Neural progenitor cell (in vitro differentiated cells): ENCODE results near the gene TC2N. TPM values are rescaled to one million over a fixed set of nuclear protein-coding genes. Genes with fewer than 3 reads are reported as not detected.

Experiments used
- DNase-seq: peaks from one replicate; pipeline ENCODE4 v3.0.0-alpha.2; 2016; ENCODE audit warnings: low spot score
- H2AFZ ChIP-seq: fragments of 200-600 bp; sonication (generic); replicated peaks from 2 replicates; pipeline ENCODE4 v1.6.1; 2016; ENCODE audit warnings: antibody characterized with exemption
- H3F3A ChIP-seq: fragments of 200-600 bp; sonication (generic); 2 replicates; pipeline ENCODE4 v1.6.1; 2016; ENCODE audit warnings: antibody characterized with exemption, low read depth
- H3K27ac ChIP-seq: fragments of 200-600 bp; sonication (generic); 2 replicates; pipeline ENCODE4 v1.5.1; 2016; ENCODE audit warnings: mild to moderate bottlenecking
- H3K27me3 ChIP-seq: fragments of 200-600 bp; sonication (generic); 2 replicates; pipeline ENCODE4 v1.6.1; 2016; ENCODE audit warnings: mild to moderate bottlenecking, moderate library complexity
- H3K36me3 ChIP-seq: fragments of 200-600 bp; sonication (generic); 2 replicates; pipeline ENCODE4 v1.5.1; 2016
- H3K4me1 ChIP-seq: fragments of 200-600 bp; sonication (generic); 2 replicates; pipeline ENCODE4 v1.6.1; 2016; ENCODE audit warnings: mixed run types
- H3K4me2 ChIP-seq: fragments of 200-600 bp; sonication (generic); 2 replicates; pipeline ENCODE4 v1.6.1; 2016
- H3K4me3 ChIP-seq: fragments of 200-600 bp; sonication (generic); 2 replicates; pipeline ENCODE4 v1.5.1; 2016
- H3K79me2 ChIP-seq: fragments of 200-600 bp; sonication (generic); 2 replicates; pipeline ENCODE4 v1.6.1; 2016; ENCODE audit warnings: low read depth
- H3K9ac ChIP-seq: fragments of 200-600 bp; sonication (generic); 2 replicates; pipeline ENCODE4 v1.6.1; 2016
- H3K9me3 ChIP-seq: fragments of 200-600 bp; sonication (generic); 2 replicates; pipeline ENCODE4 v1.5.1; 2016; ENCODE audit warnings: low read depth
- H4K20me1 ChIP-seq: fragments of 200-600 bp; sonication (generic); 2 replicates; pipeline ENCODE4 v1.6.1; 2016; ENCODE audit warnings: low read depth
- H3K27ac Mint-ChIP-seq: 3 replicates; pipeline ENCODE4 v1.8.0; 2021; ENCODE audit warnings: mixed read lengths
- H3K27me3 Mint-ChIP-seq: 2 replicates; pipeline ENCODE4 v1.8.0; 2022; ENCODE audit warnings: low read depth, mild to moderate bottlenecking, inconsistent platforms, moderate library complexity, mixed read lengths; ENCODE audit not compliant: insufficient read depth
- H3K36me3 Mint-ChIP-seq: 3 replicates; pipeline ENCODE4 v1.8.0; 2021; ENCODE audit warnings: mixed read lengths
- H3K4me1 Mint-ChIP-seq: 3 replicates; pipeline ENCODE4 v1.8.0; 2021; ENCODE audit warnings: mixed read lengths
- H3K4me3 Mint-ChIP-seq: 3 replicates; pipeline ENCODE4 v1.8.0; 2021; ENCODE audit warnings: mild to moderate bottlenecking, moderate library complexity, mixed read lengths
- H3K9me3 Mint-ChIP-seq: 3 replicates; pipeline ENCODE4 v1.8.0; 2020; ENCODE audit warnings: mixed read lengths
- CTCF ChIP-seq: fragments of 200-600 bp; sonication (generic); IDR thresholded peaks from 2 replicates; pipeline ENCODE4 v1.5.1; 2017; ENCODE audit warnings: antibody characterized with exemption, mild to moderate bottlenecking
- EZH2 ChIP-seq: fragments of 200-600 bp; sonication (generic); IDR thresholded peaks from 2 replicates; pipeline ENCODE4 v1.6.1; 2017; ENCODE audit warnings: antibody characterized with exemption, mild to moderate bottlenecking, moderate library complexity
- EZH2phosphoT487 ChIP-seq: fragments of 200-600 bp; sonication (generic); IDR thresholded peaks from 2 replicates; pipeline ENCODE4 v1.6.1; 2017; ENCODE audit warnings: antibody characterized with exemption
- total RNA-seq: library from RNA; depleted of rRNA; stranded (reverse); fragments of >200 nt; gene quantifications from 2 replicates; pipeline ENCODE4 v1.2.3, GENCODE V29; 2015; ENCODE audit warnings: low replicate concordance

TC2N gene
- total RNA-seq, 1 donor from 2014 or later = 5.8 TPM

- H3K27ac ChIP-seq = no peak overlapping the region
- no peak overlapping the region for H3K9ac ChIP-seq
- peak; percentile 14 for DNase-seq
- H3K79me2 ChIP-seq = no peaks in the 10 kb centered on the region
- peaks cover 36% of the 10 kb centered on the region for H3K27me3 Mint-ChIP-seq
- no peak for TF ChIP-seq EZH2
- TF ChIP-seq CTCF = no peak
- no peak for TF ChIP-seq EZH2phosphoT487
- H3K4me3 ChIP-seq = no peak overlapping the region
- H3F3A ChIP-seq = peaks cover 19% of the 10 kb centered on the region
- peaks cover 50% of the 10 kb centered on the region for H3K27me3 ChIP-seq
- H3K4me2 ChIP-seq = no peak overlapping the region
- H3K4me1 Mint-ChIP-seq = no peaks in the 10 kb centered on the region
- peaks cover 6% of the 10 kb centered on the region for H4K20me1 ChIP-seq
- no peak overlapping the region for H3K4me3 Mint-ChIP-seq
- no peaks in the 10 kb centered on the region for H3K9me3 Mint-ChIP-seq
- no peaks in the 10 kb centered on the region for H3K36me3 ChIP-seq
- peaks cover 6% of the 10 kb centered on the region for H3K4me1 ChIP-seq
- H3K9me3 ChIP-seq = no peaks in the 10 kb centered on the region
- H2AFZ ChIP-seq = no peak overlapping the region
- no peak overlapping the region for H3K27ac Mint-ChIP-seq
- no peaks in the 10 kb centered on the region for H3K36me3 Mint-ChIP-seq
Measured at GRCh38 chr14:91834571-91834970, 32.8 kb downstream of the TC2N start.

GRCh38 chr14:91831337-91831736, 36.0 kb downstream of the TC2N start:
- TF ChIP-seq CTCF (no peak), EZH2 (no peak), EZH2phosphoT487 (no peak)
- Mint-ChIP-seq H3K27ac (no peak overlapping the region), H3K36me3 (no peaks in the 10 kb centered on the region), H3K4me1 (no peaks in the 10 kb centered on the region), H3K9me3 (no peaks in the 10 kb centered on the region), H3K4me3 (no peak overlapping the region), H3K27me3 (peaks cover 17% of the 10 kb centered on the region)
- Histone ChIP-seq H2AFZ (no peak overlapping the region), H3K4me1 (peaks cover 6% of the 10 kb centered on the region), H3K27ac (no peak overlapping the region), H3K9ac (no peak overlapping the region), H3K79me2 (no peaks in the 10 kb centered on the region), H3F3A (peaks cover 19% of the 10 kb centered on the region), H3K4me2 (no peak overlapping the region), H3K27me3 (peaks cover 26% of the 10 kb centered on the region), H3K4me3 (no peak overlapping the region), H3K9me3 (no peaks in the 10 kb centered on the region), H3K36me3 (no peaks in the 10 kb centered on the region), H4K20me1 (peaks cover 6% of the 10 kb centered on the region)
- no peak for DNase-seq

- TF ChIP-seq CTCF = no peak
- no peak for TF ChIP-seq EZH2
- TF ChIP-seq EZH2phosphoT487 = no peak
- H3K4me3 Mint-ChIP-seq = no peak overlapping the region
- H3K4me1 Mint-ChIP-seq = no peaks in the 10 kb centered on the region
- H3K4me2 ChIP-seq = peak overlapping the region; percentile 33
- no peak overlapping the region for H3K27ac ChIP-seq
- H3K27ac Mint-ChIP-seq = no peak overlapping the region
- H4K20me1 ChIP-seq = peaks cover 6% of the 10 kb centered on the region
- no peaks in the 10 kb centered on the region for H3K79me2 ChIP-seq
- peak overlapping the region; percentile 36 for H2AFZ ChIP-seq
- H3K27me3 ChIP-seq = peaks cover 21% of the 10 kb centered on the region
- peaks cover 17% of the 10 kb centered on the region for H3K27me3 Mint-ChIP-seq
- no peak overlapping the region for H3K4me3 ChIP-seq
- peaks cover 6% of the 10 kb centered on the region for H3K4me1 ChIP-seq
- peak; percentile 45 for DNase-seq
- H3K36me3 ChIP-seq = no peaks in the 10 kb centered on the region
- no peaks in the 10 kb centered on the region for H3K9me3 ChIP-seq
- H3K9me3 Mint-ChIP-seq = no peaks in the 10 kb centered on the region
- H3F3A ChIP-seq = peaks cover 14% of the 10 kb centered on the region
- no peaks in the 10 kb centered on the region for H3K36me3 Mint-ChIP-seq
- no peak overlapping the region for H3K9ac ChIP-seq
Measured at GRCh38 chr14:91830777-91831176, 36.6 kb downstream of the TC2N start.
